ENCODE measurements around the gene AKR7A2. TPM values are rescaled to one million over a fixed set of nuclear protein-coding genes. Genes with fewer than 3 reads are reported as not detected.
"Not testable (repeated sequence)": the region's sequence is repeated elsewhere in the genome, so short reads cannot be mapped to it uniquely, and the experiment has no call there.

The AKR7A2 gene
- total RNA-seq, 1 experiment from 2014 or later = 86.6 TPM

- intact Hi-C loops (cut with micrococcal nuclease; ENCODE audit: unreplicated experiment) = no loop called here
- ATAC-seq (peak; percentile 11; the same call in 1 of the 2 replicates), DNase-seq (ENCODE audit: low read depth, low spot score) (no peak)
- H3K36me3 ChIP-seq (ENCODE audit: control insufficient read depth, insufficient read depth, low read length) = no peaks in the 10 kb centered on the region
- CTCF ChIA-PET = interaction anchor here (0.5 kb wide), 1 partner anchor 54 kb away, joined by 5 read pairs; no protein-coding TSS in a partner anchor
- no TSS peak for BruUV-seq (replicated peaks)
- H3K9me3 ChIP-seq (ENCODE audit: control insufficient read depth, insufficient read depth, low read depth, low read length) = no peaks in the 10 kb centered on the region
- no peaks in the 10 kb centered on the region for H3K27me3 ChIP-seq (ENCODE audit: control insufficient read depth, insufficient read depth, low read length)
- H3K4me1 ChIP-seq (ENCODE audit: control insufficient read depth, insufficient read depth, low read length) = peaks cover 5% of the 10 kb centered on the region; the same call in 1 of the 2 replicates
- POLR2A ChIA-PET = interaction anchor here (0.6 kb wide), 1 partner anchor 8 kb away, joined by 3 read pairs; no protein-coding TSS in a partner anchor
- H3K4me3 ChIP-seq (ENCODE audit: low read depth in 2 of 2, low read length in 2 of 2) = no peak overlapping the region
- in situ Hi-C loops (cut with HindIII; ENCODE audit: low pct_unique_long_range_greater_than_20kb, low sequenced_read_pairs) = no loop called here
- TF ChIP-seq SIN3A (IDR thresholded peaks at IDR 0.05; ENCODE audit: borderline replicate concordance, insufficient read depth, low read depth, low read length) (no peak), TCF7L2 (IDR thresholded peaks at IDR 0.05; ENCODE audit: low read depth, low read length) (no peak), POLR2AphosphoS5 (IDR thresholded peaks at IDR 0.05; ENCODE audit: low read depth, low read length) (no peak), REST (IDR thresholded peaks at IDR 0.05; ENCODE audit: insufficient read depth in 1 of 2, low read depth in 2 of 2, low read length in 1 of 2) (no peak), CTCF (IDR thresholded peaks at IDR 0.05) (no peak)
- H3K27ac ChIP-seq (ENCODE audit: low read length) = no peak overlapping the region
Measured at GRCh38 chr1:19287436-19288185, 24.3 kb downstream of the AKR7A2 start.

- H3K27me3 ChIP-seq (ENCODE audit: control insufficient read depth, insufficient read depth, low read length); ATAC-seq; DNase-seq (ENCODE audit: low read depth, low spot score); intact Hi-C loops (cut with micrococcal nuclease; ENCODE audit: unreplicated experiment); H3K4me1 ChIP-seq (ENCODE audit: control insufficient read depth, insufficient read depth, low read length); CTCF ChIA-PET; in situ Hi-C loops (cut with HindIII; ENCODE audit: low pct_unique_long_range_greater_than_20kb, low sequenced_read_pairs); POLR2A ChIA-PET; H3K27ac ChIP-seq (ENCODE audit: low read length); H3K36me3 ChIP-seq (ENCODE audit: control insufficient read depth, insufficient read depth, low read length); BruUV-seq (replicated peaks); H3K4me3 ChIP-seq (ENCODE audit: low read depth in 2 of 2, low read length in 2 of 2); H3K9me3 ChIP-seq (ENCODE audit: control insufficient read depth, insufficient read depth, low read depth, low read length): not testable (repeated sequence)
Measured at GRCh38 chr1:19285807-19286206, 26.1 kb downstream of the AKR7A2 start.

- in situ Hi-C loops (cut with HindIII; ENCODE audit: low pct_unique_long_range_greater_than_20kb, low sequenced_read_pairs); H3K4me3 ChIP-seq (ENCODE audit: low read depth in 2 of 2, low read length in 2 of 2); BruUV-seq (replicated peaks); H3K9me3 ChIP-seq (ENCODE audit: control insufficient read depth, insufficient read depth, low read depth, low read length); H3K4me1 ChIP-seq (ENCODE audit: control insufficient read depth, insufficient read depth, low read length); intact Hi-C loops (cut with micrococcal nuclease; ENCODE audit: unreplicated experiment); CTCF ChIA-PET; POLR2A ChIA-PET; H3K27me3 ChIP-seq (ENCODE audit: control insufficient read depth, insufficient read depth, low read length); H3K27ac ChIP-seq (ENCODE audit: low read length); DNase-seq (ENCODE audit: low read depth, low spot score); ATAC-seq; H3K36me3 ChIP-seq (ENCODE audit: control insufficient read depth, insufficient read depth, low read length): not testable (repeated sequence)
Measured at GRCh38 chr1:19285366-19285765, 26.6 kb downstream of the AKR7A2 start.

Measured in Panc1 (cell line).